GM23248 (cell line): Measurements from ENCODE around the gene UBE2L3.

ENCODE experiments used
- EZH2 ChIP-seq: fragments of 200-600 bp; sonication (generic); IDR thresholded peaks from 2 replicates; pipeline ENCODE4 v1.6.1; 2018; ENCODE audit warnings: antibody characterized with exemption, mild to moderate bottlenecking; ENCODE audit not compliant: insufficient read depth, poor library complexity, severe bottlenecking
- EZH2phosphoT487 ChIP-seq: fragments of 200-600 bp; sonication (generic); IDR thresholded peaks from 2 replicates; pipeline ENCODE4 v1.6.1; 2018; ENCODE audit warnings: antibody characterized with exemption, moderate library complexity, mild to moderate bottlenecking, low read depth; ENCODE audit not compliant: insufficient read depth

DNA sequence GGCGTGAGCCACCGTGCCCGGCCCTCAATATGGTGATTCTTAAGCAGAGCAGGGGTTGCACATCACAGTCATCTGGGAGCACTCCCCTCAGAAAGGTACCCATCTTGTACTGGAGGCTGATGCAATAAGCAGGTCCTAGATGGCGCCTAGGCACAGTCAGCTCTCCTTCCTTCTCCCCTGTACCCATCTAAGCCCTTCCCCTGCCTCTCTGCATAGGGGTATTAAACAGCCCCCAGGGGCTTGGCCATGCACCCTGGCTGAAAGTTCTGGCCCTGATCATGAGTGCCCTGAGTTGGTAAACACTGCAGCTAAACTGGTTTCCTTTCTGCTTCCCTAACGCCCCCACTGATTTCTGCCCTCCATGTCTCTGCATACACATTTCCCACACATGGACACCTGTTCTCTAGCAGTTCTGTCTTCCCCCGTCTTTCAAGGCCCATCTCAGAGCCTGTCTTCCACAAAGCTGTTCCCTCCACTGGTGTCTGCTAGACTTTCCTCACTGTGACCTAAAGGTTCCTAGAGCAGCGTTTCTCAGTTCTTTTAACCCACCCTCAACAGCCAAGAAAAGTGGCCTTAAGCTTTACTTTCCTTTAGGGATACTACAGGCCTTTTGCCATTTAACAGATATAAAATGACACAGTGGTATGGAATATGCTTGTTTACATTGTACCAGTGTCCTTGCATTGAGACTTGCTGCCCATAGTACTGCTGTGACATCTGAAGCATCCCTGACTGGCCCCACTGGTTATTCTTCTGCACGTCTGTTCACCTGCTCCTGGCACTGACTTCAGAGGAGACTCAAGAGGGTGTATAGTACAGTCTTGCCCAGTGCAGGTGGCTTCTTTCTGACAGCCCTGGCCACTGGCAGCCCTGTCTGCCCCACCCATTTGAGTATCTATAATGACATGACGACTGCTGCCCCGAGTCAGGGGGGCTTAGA lies 15.6 kb downstream of the UBE2L3 start:
- TF ChIP-seq EZH2 (no peak), EZH2phosphoT487 (no peak)
